A673 (cell line): ENCODE measurements around the gene EXOC3L4. TPM values are rescaled to one million over a fixed set of nuclear protein-coding genes. Genes with fewer than 3 reads are reported as not detected.

Experiments
- BruUV-seq: library from RNA; stranded (reverse); fragments of 400-500 nt; replicated peaks from 2 replicates; lab custom pipeline; 2021; lab: Mats Ljungman, UMichigan
- CTCF ChIA-PET: fragments of 300-600 bp; sonication (Branson Sonifier 250); formaldehyde crosslinking; loops from one replicate; lab custom pipeline; 2022; ENCODE audit warnings: antibody characterized with exemption; lab: Charles Lee
- POLR2A ChIA-PET: fragments of 300-600 bp; sonication (Branson Sonifier 250); formaldehyde crosslinking; loops from one replicate; lab custom pipeline; 2022; ENCODE audit warnings: antibody characterized with exemption; ENCODE audit not compliant: low non-redundant PET; lab: Charles Lee
- DNase-seq: peaks from one replicate; pipeline ENCODE4 v3.0.0-alpha.2; 2015; ENCODE audit warnings: low spot score
- H3K27ac ChIP-seq: fragments of 200-600 bp; sonication (generic); 2 replicates; pipeline ENCODE4 v1.5.1; 2016; ENCODE audit warnings: mixed run types, low read depth, mild to moderate bottlenecking, mixed read lengths, antibody characterized with exemption, low read length; ENCODE audit not compliant: poor library complexity, severe bottlenecking
- H3K27me3 ChIP-seq: fragments of 200-600 bp; sonication (generic); replicated peaks from 2 replicates; pipeline ENCODE4 v1.6.1; 2017; ENCODE audit warnings: mixed run types, low read depth, mild to moderate bottlenecking, mixed read lengths, antibody characterized with exemption, low read length; ENCODE audit not compliant: insufficient read depth, poor library complexity
- H3K36me3 ChIP-seq: fragments of 200-600 bp; sonication (generic); 2 replicates; pipeline ENCODE4 v1.6.1; 2016; ENCODE audit warnings: mixed run types, mild to moderate bottlenecking, mixed read lengths, antibody characterized with exemption, low read length; ENCODE audit not compliant: insufficient read depth, poor library complexity, severe bottlenecking
- H3K4me1 ChIP-seq: fragments of 200-600 bp; sonication (generic); 2 replicates; pipeline ENCODE4 v1.6.1; 2017; ENCODE audit warnings: mixed run types, mild to moderate bottlenecking, mixed read lengths, antibody characterized with exemption, low read length; ENCODE audit not compliant: insufficient read depth, poor library complexity, severe bottlenecking
- H3K4me3 ChIP-seq: fragments of 200-600 bp; sonication (generic); 2 replicates; pipeline ENCODE4 v1.5.1; 2016; ENCODE audit warnings: low read depth, mixed run types, mild to moderate bottlenecking, mixed read lengths, low read length; ENCODE audit not compliant: poor library complexity, severe bottlenecking
- H3K9me3 ChIP-seq: fragments of 200-600 bp; sonication (generic); 2 replicates; pipeline ENCODE4 v1.6.1; 2016; ENCODE audit warnings: mixed run types, low read depth, mild to moderate bottlenecking, mixed read lengths, antibody characterized with exemption, low read length; ENCODE audit not compliant: poor library complexity, severe bottlenecking
- CTCF ChIP-seq: fragments of 300-800, 200-600 bp; sonication (generic); conservative IDR thresholded peaks from 2 replicates; pipeline ENCODE4 v1.5.1; 2017; ENCODE audit warnings: low read depth, mild to moderate bottlenecking, antibody characterized with exemption, low read length, moderate library complexity, mixed read lengths
- EZH2 ChIP-seq: fragments of 200-600 bp; sonication (generic); IDR thresholded peaks from 2 replicates; pipeline ENCODE4 v1.6.1; 2017; ENCODE audit warnings: borderline replicate concordance, low read depth, mild to moderate bottlenecking, mixed read lengths, antibody characterized with exemption, low read length; ENCODE audit not compliant: poor library complexity, severe bottlenecking
- intact Hi-C: fragments of 100-400 bp; cut with micrococcal nuclease; formaldehyde crosslinking; loops from one replicate; pipeline ENCODE4 v1.10.0; 2022; ENCODE audit not compliant: unreplicated experiment
- total RNA-seq: library from RNA; stranded (reverse); gene quantifications from 2 replicates; pipeline ENCODE4 v1.2.3, GENCODE V29; 2021

Gene EXOC3L4
- total RNA-seq, 1 experiment from 2014 or later: not detected

- no peak for TF ChIP-seq CTCF
- CTCF ChIA-PET: no interaction called here
- Histone ChIP-seq H3K4me1 (no peaks in the 10 kb centered on the region), H3K27me3 (no peaks in the 10 kb centered on the region), H3K4me3 (no peak overlapping the region), H3K36me3 (no peaks in the 10 kb centered on the region), H3K9me3 (no peaks in the 10 kb centered on the region), H3K27ac (no peak overlapping the region)
- BruUV-seq: no TSS peak
- no peak for DNase-seq
- POLR2A ChIA-PET: no interaction called here
- intact Hi-C loops: no loop called here
Measured at GRCh38 chr14:103142721-103143302, 48.3 kb downstream of the EXOC3L4 start.

DNA sequence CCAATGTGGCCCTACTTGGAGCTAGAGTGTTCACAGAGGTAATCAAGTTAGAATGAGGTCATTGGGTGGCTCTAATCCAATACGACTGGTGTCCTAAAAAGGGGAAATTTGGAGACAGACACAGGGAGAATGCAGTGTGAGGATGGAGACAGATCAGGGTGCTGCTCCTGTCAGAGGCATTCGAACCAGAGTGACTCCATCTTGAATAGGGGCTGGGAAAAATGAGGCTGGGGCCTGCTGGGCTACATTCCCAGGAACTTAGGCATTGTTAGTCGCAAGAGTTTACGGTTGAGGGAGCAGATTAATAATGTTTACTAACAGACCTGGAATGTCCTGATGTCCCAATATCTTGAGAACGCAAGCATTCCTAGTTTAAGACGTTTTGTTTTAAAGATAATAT lies 49.0 kb downstream of the EXOC3L4 start:
- Histone ChIP-seq H3K9me3 (no peaks in the 10 kb centered on the region), H3K36me3 (no peaks in the 10 kb centered on the region), H3K4me1 (no peaks in the 10 kb centered on the region), H3K4me3 (no peak overlapping the region), H3K27me3 (no peaks in the 10 kb centered on the region), H3K27ac (no peak overlapping the region)
- BruUV-seq: no TSS peak
- TF ChIP-seq EZH2: no peak
- TF ChIP-seq CTCF: no peak
- intact Hi-C loops: no loop called here
- ChIA-PET POLR2A (no interaction called here), CTCF (no interaction called here)
- DNase-seq: no peak

DNA sequence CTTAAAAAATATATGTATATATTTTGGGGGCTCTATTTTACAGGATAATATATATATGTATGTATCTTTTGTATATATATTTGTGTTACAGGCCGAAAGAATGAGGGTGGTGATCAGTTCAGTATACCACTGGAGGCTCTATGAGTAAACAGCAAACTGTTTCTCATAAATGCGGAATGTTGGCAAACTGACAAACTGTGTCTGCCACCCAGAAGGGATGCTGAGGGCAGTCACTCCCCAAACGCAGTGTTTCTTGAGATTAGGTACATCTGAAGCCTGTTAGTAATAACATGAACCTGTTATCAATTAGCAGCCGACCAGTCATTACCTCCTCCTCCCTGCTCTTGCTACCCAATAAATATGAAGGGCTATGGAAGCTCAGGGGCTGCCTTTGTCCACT lies 49.6 kb downstream of the EXOC3L4 start:
- no peak overlapping the region for H3K27ac ChIP-seq
- ChIA-PET POLR2A (no interaction called here), CTCF (interaction anchor here (0.6 kb wide), 1 partner anchor 111 kb away, joined by 4 read pairs; no protein-coding TSS in a partner anchor)
- H3K9me3 ChIP-seq: no peaks in the 10 kb centered on the region
- H3K4me3 ChIP-seq: no peak overlapping the region
- no TSS peak for BruUV-seq
- DNase-seq: no peak
- no peak for TF ChIP-seq EZH2
- TF ChIP-seq CTCF: no peak
- H3K36me3 ChIP-seq: no peaks in the 10 kb centered on the region
- H3K27me3 ChIP-seq: no peaks in the 10 kb centered on the region
- intact Hi-C loops: no loop called here
- H3K4me1 ChIP-seq: no peaks in the 10 kb centered on the region
